Heart right ventricle (tissue), 16 donors: ENCODE results near the gene ZFHX3. TPM values are rescaled to one million over a fixed set of nuclear protein-coding genes. Genes with fewer than 3 reads are reported as not detected.

Experiments used
- ATAC-seq, 8 donors: fragments of 200-7000 bp; cut with Tn5 transposase; one replicate each; pipeline ENCODE4 v1.9.1; 2020; ENCODE audit warnings: mild to moderate bottlenecking in 8 of 8, moderate library complexity in 8 of 8, moderate number of reproducible peaks in 1 of 8
- DNase-seq, 2 donors: peaks; one replicate each; pipeline ENCODE4 v3.0.0-alpha.2; 2020
- H3K27ac ChIP-seq, 10 donors: fragments of 200-600 bp; sonication (generic) in 2 of 10; one replicate each; pipeline versions ENCODE4 v1.5.0 to v1.8.0; 2020 to 2022; ENCODE audit warnings: mild to moderate bottlenecking in 3 of 10
- H3K27me3 ChIP-seq, 7 donors: fragments of 200-600 bp; one replicate each; pipeline ENCODE4 v1.8.0; 2021 to 2022; ENCODE audit warnings: mild to moderate bottlenecking in 2 of 7
- H3K36me3 ChIP-seq, 9 donors: fragments of 200-600 bp; sonication (generic) in 1 of 9; one replicate each; pipeline versions ENCODE4 v1.5.0 to v1.8.0; 2020 to 2022; ENCODE audit warnings: mild to moderate bottlenecking in 2 of 9
- H3K4me1 ChIP-seq, 9 donors: fragments of 200-600 bp; sonication (generic) in 1 of 9; one replicate each; pipeline versions ENCODE4 v1.5.0 to v1.8.0; 2020 to 2022; ENCODE audit warnings: mild to moderate bottlenecking in 4 of 9
- H3K4me3 ChIP-seq, 10 donors: fragments of 200-600 bp; sonication (generic) in 2 of 10; one replicate each; pipeline versions ENCODE4 v1.5.0 to v1.8.0; 2020 to 2022; ENCODE audit warnings: mild to moderate bottlenecking in 7 of 10, moderate library complexity in 2 of 10
- H3K9me3 ChIP-seq, 11 donors: fragments of 200-600 bp in 10 of 11; sonication (generic) in 2 of 11; one replicate each; pipeline versions ENCODE4 v1.5.0 to v1.8.0; 2013 to 2022; ENCODE audit warnings: mild to moderate bottlenecking in 2 of 11, control low read depth in 1 of 11, moderate library complexity in 1 of 11
- CTCF ChIP-seq, 9 donors: fragments of 200-600 bp; sonication (generic) in 2 of 9; IDR thresholded peaks; one replicate each; pipeline versions ENCODE4 v1.5.0 to v1.8.0; 2021 to 2022; ENCODE audit warnings: antibody characterized with exemption in 9 of 9, mild to moderate bottlenecking in 5 of 9, moderate library complexity in 1 of 9
- WGBS, 2 donors: extraction: QIAGEN DNeasy Blood & Tissue Kit; methylation state at CpG; one replicate each; pipeline ENCODE4 v1.1.7; 2013; ENCODE audit warnings: inconsistent platforms in 1 of 2; 5-methylcytosine and 5-hydroxymethylcytosine counted together
- intact Hi-C, 10 donors: fragments of 100-400 bp; cut with DNase I; formaldehyde crosslinking; loops; one replicate each; pipeline versions ENCODE4 v1.11.1 to v1.14.2; 2022
- polyA plus RNA-seq, 2 donors: library from polyadenylated mRNA; stranded (reverse); fragments of 200-250 nt; gene quantifications; one replicate each; pipeline ENCODE4 v1.2.3, GENCODE V29; 2013
- total RNA-seq, 10 donors: library from RNA; stranded (reverse); fragmentation: NEBNext Ultra II Directional in 3 of 10; extraction: Animal tissue kit (Norgen Biotek cat#: 25700) in 3 of 10; gene quantifications; one replicate each; pipeline versions ENCODE4 v1.2.1 to v1.2.4, GENCODE V29; 2021 to 2023
- donor health status: Arrhythmogenic right ventricular cardiomyopathy.
- donor health status: ischemic (EF 13 %, LVEDD 7.1; RV severe dilation, severe dysfunction).
- donor health status: healthy with polysubstance abuse.
- donor health status: DM: no; HTN: yes; CAD: no.
- donor health status: DM: no; HTN: no; CAD: no.
- donor health status: ischemic (EF 25% LVEDD 6.9; RV normal size, moderate dysfunction).
- donor health status: ischemic (EF 25% LVEDD 5.7; RV mildly dilated, moderate dysfunction).
- donor health status: healthy.
- donor health status: DM: yes; HTN: yes; CAD: no.
- donor health status: Ischemic cardiomyopathy.
- donor health status: ischemic (EF 35%, LVEDD 5.7; RV mildly dilated, moderate dysfunction).
- donor health status: nonischemic (EF 11% LVEDD 7.7; RV severe dilation, severe dysfunction).
- donor health status: DM: yes; HTN: yes; CAD: no.
- donor health status: PGD.
- donor health status: ischemic (EF 29% LVEDD 5.4; RV normal size, mild dysfunction).
- donor health status: nonischemic (EF 23%, LVEDD 6.1; RV moderate dilation, normal function).

The ZFHX3 gene
- total and polyA plus RNA-seq, 12 donors, result 1.6 to 15.2 (median 10.4) TPM

GRCh38 chr16:72930396-72930795, 117.5 kb downstream of the ZFHX3 start:
- H3K4me1 ChIP-seq, result peaks cover 0 to 60% (median 21%) of the 10 kb centered on the region in 9 donors
- no peaks in the 10 kb centered on the region for H3K36me3 ChIP-seq
- TF ChIP-seq CTCF (IDR thresholded peaks at IDR 0.05), result no peak
- H3K4me3 ChIP-seq, result no peak overlapping the region
- peak overlapping the region in 1 of 10 donors; percentile 6 for H3K27ac ChIP-seq
- intact Hi-C loops, result loop anchor here in 4 of 10 donors (5.0 to 10.0 kb wide), 4 partner anchors 86 to 114 kb away; partner anchors contain the start of gene ZFHX3 (in 1 of the 4)
- H3K9me3 ChIP-seq, result no peaks in the 10 kb centered on the region
- no peak for DNase-seq
- no peaks in the 10 kb centered on the region for H3K27me3 ChIP-seq
- WGBS, 2 donors, result 92 to 94% methylated on average over 7 of the region's 7 CpGs
- ATAC-seq, result no peak

- H3K4me3 ChIP-seq, result no peak overlapping the region
- DNase-seq, result no peak
- no peaks in the 10 kb centered on the region for H3K9me3 ChIP-seq
- 72 to 81% methylated on average over 11 of the region's 11 CpGs for WGBS, 2 donors
- TF ChIP-seq CTCF (IDR thresholded peaks at IDR 0.05), result no peak
- peaks cover 0 to 46% (median 21%) of the 10 kb centered on the region in 9 donors for H3K4me1 ChIP-seq
- H3K27ac ChIP-seq, result no peak overlapping the region
- no peaks in the 10 kb centered on the region for H3K27me3 ChIP-seq
- intact Hi-C loops, result no loop called here
- H3K36me3 ChIP-seq, result no peaks in the 10 kb centered on the region
- ATAC-seq, result no peak
Observed at GRCh38 chr16:72928090-72928981, 119.6 kb downstream of the ZFHX3 start.

GRCh38 chr16:72927199-72928089, 120.5 kb downstream of the ZFHX3 start:
- intact Hi-C loops, result no loop called here
- 83 to 84% methylated on average over 26 of the region's 26 CpGs for WGBS, 2 donors
- Histone ChIP-seq H3K4me3 (no peak overlapping the region), H3K27me3 (no peaks in the 10 kb centered on the region), H3K4me1 (peaks cover 0 to 38% (median 17%) of the 10 kb centered on the region in 9 donors), H3K9me3 (no peaks in the 10 kb centered on the region), H3K27ac (peak overlapping the region in 1 of 10 donors; percentile 14), H3K36me3 (no peaks in the 10 kb centered on the region)
- DNase-seq (no peak), ATAC-seq (peak in 1 of 8 donors; percentile 49)
- no peak for TF ChIP-seq CTCF (IDR thresholded peaks at IDR 0.05)
